GM12864 (cell line): ENCODE data around the gene FUCA2.

Experiments
- DNase-seq: peaks from one replicate; pipeline ENCODE4 v3.0.0-alpha.2; 2011; ENCODE audit warnings: low read depth
- H3K4me3 ChIP-seq: 2 replicates; pipeline ENCODE4 v1.5.1; 2011; ENCODE audit warnings: mild to moderate bottlenecking, low read depth, low read length, control low read depth
- CTCF ChIP-seq: IDR thresholded peaks from 2 replicates; pipeline ENCODE4 v1.5.1; 2011; ENCODE audit warnings: low read depth, mild to moderate bottlenecking, moderate library complexity, low read length, control low read depth, inconsistent platforms; ENCODE audit errors: missing control alignments

FUCA2 gene

GRCh38 chr6:143544011-143544696 lies 32.6 kb upstream of the FUCA2 start:
- no peak for DNase-seq
- no peak for TF ChIP-seq CTCF
- no peak overlapping the region for H3K4me3 ChIP-seq

GRCh38 chr6:143543435-143543834 lies 31.9 kb upstream of the FUCA2 start:
- H3K4me3 ChIP-seq: no peak overlapping the region
- no peak for DNase-seq
- no peak for TF ChIP-seq CTCF

- no peak for DNase-seq
- no peak overlapping the region for H3K4me3 ChIP-seq
- no peak for TF ChIP-seq CTCF
These were observed 31.4 kb upstream of the FUCA2 start for GRCh38 chr6:143542888-143543287.

GRCh38 chr6:143540192-143540591 lies 28.7 kb upstream of the FUCA2 start:
- H3K4me3 ChIP-seq: no peak overlapping the region
- DNase-seq: no peak
- TF ChIP-seq CTCF: no peak

GRCh38 chr6:143539734-143540133 lies 28.2 kb upstream of the FUCA2 start:
- no peak for DNase-seq
- TF ChIP-seq CTCF: no peak
- no peak overlapping the region for H3K4me3 ChIP-seq

GRCh38 chr6:143539106-143539505 lies 27.6 kb upstream of the FUCA2 start:
- H3K4me3 ChIP-seq: no peak overlapping the region
- TF ChIP-seq CTCF: no peak
- no peak for DNase-seq

GRCh38 chr6:143538374-143538773 lies 26.9 kb upstream of the FUCA2 start:
- DNase-seq: no peak
- no peak for TF ChIP-seq CTCF
- H3K4me3 ChIP-seq: no peak overlapping the region
